Neural progenitor cell (in vitro differentiated cells): Measurements from ENCODE around the gene BBS5. TPM values are rescaled to one million over a fixed set of nuclear protein-coding genes. Genes with fewer than 3 reads are reported as not detected.

Experiments used
- DNase-seq: peaks from one replicate; pipeline ENCODE4 v3.0.0-alpha.2; 2016; ENCODE audit warnings: low spot score
- H2AFZ ChIP-seq: fragments of 200-600 bp; sonication (generic); replicated peaks from 2 replicates; pipeline ENCODE4 v1.6.1; 2016; ENCODE audit warnings: antibody characterized with exemption
- H3F3A ChIP-seq: fragments of 200-600 bp; sonication (generic); 2 replicates; pipeline ENCODE4 v1.6.1; 2016; ENCODE audit warnings: antibody characterized with exemption, low read depth
- H3K27ac ChIP-seq: fragments of 200-600 bp; sonication (generic); 2 replicates; pipeline ENCODE4 v1.5.1; 2016; ENCODE audit warnings: mild to moderate bottlenecking
- H3K27me3 ChIP-seq: fragments of 200-600 bp; sonication (generic); 2 replicates; pipeline ENCODE4 v1.6.1; 2016; ENCODE audit warnings: mild to moderate bottlenecking, moderate library complexity
- H3K36me3 ChIP-seq: fragments of 200-600 bp; sonication (generic); 2 replicates; pipeline ENCODE4 v1.5.1; 2016
- H3K4me1 ChIP-seq: fragments of 200-600 bp; sonication (generic); 2 replicates; pipeline ENCODE4 v1.6.1; 2016; ENCODE audit warnings: mixed run types
- H3K4me2 ChIP-seq: fragments of 200-600 bp; sonication (generic); 2 replicates; pipeline ENCODE4 v1.6.1; 2016
- H3K4me3 ChIP-seq: fragments of 200-600 bp; sonication (generic); 2 replicates; pipeline ENCODE4 v1.5.1; 2016
- H3K79me2 ChIP-seq: fragments of 200-600 bp; sonication (generic); 2 replicates; pipeline ENCODE4 v1.6.1; 2016; ENCODE audit warnings: low read depth
- H3K9ac ChIP-seq: fragments of 200-600 bp; sonication (generic); 2 replicates; pipeline ENCODE4 v1.6.1; 2016
- H3K9me3 ChIP-seq: fragments of 200-600 bp; sonication (generic); 2 replicates; pipeline ENCODE4 v1.5.1; 2016; ENCODE audit warnings: low read depth
- H4K20me1 ChIP-seq: fragments of 200-600 bp; sonication (generic); 2 replicates; pipeline ENCODE4 v1.6.1; 2016; ENCODE audit warnings: low read depth
- H3K27ac Mint-ChIP-seq: 3 replicates; pipeline ENCODE4 v1.8.0; 2021; ENCODE audit warnings: mixed read lengths
- H3K27me3 Mint-ChIP-seq: 2 replicates; pipeline ENCODE4 v1.8.0; 2022; ENCODE audit warnings: low read depth, mild to moderate bottlenecking, inconsistent platforms, moderate library complexity, mixed read lengths; ENCODE audit not compliant: insufficient read depth
- H3K36me3 Mint-ChIP-seq: 3 replicates; pipeline ENCODE4 v1.8.0; 2021; ENCODE audit warnings: mixed read lengths
- H3K4me1 Mint-ChIP-seq: 3 replicates; pipeline ENCODE4 v1.8.0; 2021; ENCODE audit warnings: mixed read lengths
- H3K4me3 Mint-ChIP-seq: 3 replicates; pipeline ENCODE4 v1.8.0; 2021; ENCODE audit warnings: mild to moderate bottlenecking, moderate library complexity, mixed read lengths
- H3K9me3 Mint-ChIP-seq: 3 replicates; pipeline ENCODE4 v1.8.0; 2020; ENCODE audit warnings: mixed read lengths
- CTCF ChIP-seq: fragments of 200-600 bp; sonication (generic); IDR thresholded peaks from 2 replicates; pipeline ENCODE4 v1.5.1; 2017; ENCODE audit warnings: antibody characterized with exemption, mild to moderate bottlenecking
- EZH2 ChIP-seq: fragments of 200-600 bp; sonication (generic); IDR thresholded peaks from 2 replicates; pipeline ENCODE4 v1.6.1; 2017; ENCODE audit warnings: antibody characterized with exemption, mild to moderate bottlenecking, moderate library complexity
- EZH2phosphoT487 ChIP-seq: fragments of 200-600 bp; sonication (generic); IDR thresholded peaks from 2 replicates; pipeline ENCODE4 v1.6.1; 2017; ENCODE audit warnings: antibody characterized with exemption
- total RNA-seq: library from RNA; depleted of rRNA; stranded (reverse); fragments of >200 nt; gene quantifications from 2 replicates; pipeline ENCODE4 v1.2.3, GENCODE V29; 2015; ENCODE audit warnings: low replicate concordance

BBS5 gene
- total RNA-seq, 1 donor from 2014 or later: 3.8 TPM

- Histone ChIP-seq H2AFZ (no peak overlapping the region), H3K79me2 (no peaks in the 10 kb centered on the region), H3F3A (no peaks in the 10 kb centered on the region), H3K27ac (no peak overlapping the region), H4K20me1 (no peaks in the 10 kb centered on the region), H3K36me3 (no peaks in the 10 kb centered on the region), H3K4me3 (no peak overlapping the region), H3K4me1 (no peaks in the 10 kb centered on the region), H3K9ac (no peak overlapping the region), H3K27me3 (peaks cover 16% of the 10 kb centered on the region), H3K4me2 (no peak overlapping the region), H3K9me3 (no peaks in the 10 kb centered on the region)
- H3K36me3 Mint-ChIP-seq: peaks cover 15% of the 10 kb centered on the region
- H3K27me3 Mint-ChIP-seq: no peaks in the 10 kb centered on the region
- H3K4me3 Mint-ChIP-seq: no peak overlapping the region
- TF ChIP-seq EZH2: no peak
- TF ChIP-seq CTCF: no peak
- no peak for TF ChIP-seq EZH2phosphoT487
- H3K9me3 Mint-ChIP-seq: peaks cover 2% of the 10 kb centered on the region
- H3K4me1 Mint-ChIP-seq: no peaks in the 10 kb centered on the region
- no peak overlapping the region for H3K27ac Mint-ChIP-seq
- no peak for DNase-seq
Measured at GRCh38 chr2:169485650-169486138, 6.4 kb downstream of the BBS5 start.

- no peak for DNase-seq
- no peak overlapping the region for H3K27ac ChIP-seq
- no peaks in the 10 kb centered on the region for H3K36me3 ChIP-seq
- H3K4me2 ChIP-seq: no peak overlapping the region
- H2AFZ ChIP-seq: no peak overlapping the region
- H3K9me3 ChIP-seq: no peaks in the 10 kb centered on the region
- H3K79me2 ChIP-seq: no peaks in the 10 kb centered on the region
- no peak overlapping the region for H3K4me3 Mint-ChIP-seq
- no peak overlapping the region for H3K4me3 ChIP-seq
- peaks cover 3% of the 10 kb centered on the region for H3K9me3 Mint-ChIP-seq
- no peaks in the 10 kb centered on the region for H3F3A ChIP-seq
- peaks cover 8% of the 10 kb centered on the region for H3K27me3 ChIP-seq
- H3K4me1 Mint-ChIP-seq: no peaks in the 10 kb centered on the region
- peaks cover 17% of the 10 kb centered on the region for H3K36me3 Mint-ChIP-seq
- H3K27ac Mint-ChIP-seq: no peak overlapping the region
- H4K20me1 ChIP-seq: no peaks in the 10 kb centered on the region
- no peak for TF ChIP-seq EZH2
- H3K9ac ChIP-seq: no peak overlapping the region
- no peaks in the 10 kb centered on the region for H3K27me3 Mint-ChIP-seq
- H3K4me1 ChIP-seq: no peaks in the 10 kb centered on the region
Measured at GRCh38 chr2:169486487-169486886, 7.2 kb downstream of the BBS5 start.

GRCh38 chr2:169490834-169491233 lies 11.5 kb downstream of the BBS5 start:
- H3K36me3 ChIP-seq: no peaks in the 10 kb centered on the region
- peaks cover 10% of the 10 kb centered on the region for H3K36me3 Mint-ChIP-seq

More at GRCh38 chr2:169490834-169491233, 11.5 kb downstream of the BBS5 start:
- Histone ChIP-seq H3K27ac (no peak overlapping the region), H3K4me1 (no peaks in the 10 kb centered on the region), H3K4me3 (no peak overlapping the region), H3K79me2 (no peaks in the 10 kb centered on the region), H2AFZ (no peak overlapping the region), H3F3A (no peaks in the 10 kb centered on the region), H3K4me2 (no peak overlapping the region), H3K9me3 (no peaks in the 10 kb centered on the region), H4K20me1 (no peaks in the 10 kb centered on the region), H3K27me3 (no peaks in the 10 kb centered on the region), H3K9ac (no peak overlapping the region)
- H3K9me3 Mint-ChIP-seq: peaks cover 3% of the 10 kb centered on the region
- DNase-seq: no peak
- H3K27me3 Mint-ChIP-seq: no peaks in the 10 kb centered on the region
- H3K4me3 Mint-ChIP-seq: no peak overlapping the region
- H3K4me1 Mint-ChIP-seq: no peaks in the 10 kb centered on the region
- no peak for TF ChIP-seq CTCF
- TF ChIP-seq EZH2phosphoT487: no peak
- no peak for TF ChIP-seq EZH2
- H3K27ac Mint-ChIP-seq: no peak overlapping the region
